Hematopoietic multipotent progenitor cell treated with erythropoietin and hydrocortisone succinate and interleukin-3 and kit ligand, for 8 days (in vitro differentiated cells): Measurements from ENCODE around the gene SLC30A4.
"Not testable (repeated sequence)": the region's sequence is repeated elsewhere in the genome, so short reads cannot be mapped to it uniquely, and the experiment has no call there.

Experiments
- DNase-seq: peaks from one replicate; pipeline ENCODE4 v3.0.0-alpha.2; 2015

SLC30A4 gene

GRCh38 chr15:45507143-45507542, 15.4 kb downstream of the SLC30A4 start:
- DNase-seq: not testable (repeated sequence)

DNA sequence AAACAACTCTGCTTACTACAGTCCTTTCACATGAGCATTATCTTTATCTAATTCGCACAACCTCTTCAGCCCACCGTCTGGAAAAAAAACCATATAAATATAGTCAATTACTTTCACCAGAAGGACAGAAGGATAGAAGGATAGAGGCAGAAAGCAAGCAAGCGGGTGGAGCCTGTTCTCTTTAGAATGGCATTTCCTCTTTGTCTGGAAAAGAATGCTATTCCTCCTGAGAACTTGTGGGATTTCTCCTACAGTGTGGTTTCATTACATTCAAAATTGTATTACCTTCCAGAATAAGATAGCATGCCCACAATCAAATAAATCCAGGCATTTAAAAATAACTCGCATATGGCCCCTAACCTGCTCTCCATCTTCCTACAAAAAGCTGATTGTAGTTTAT, 23.1 kb downstream of the SLC30A4 start:
- DNase-seq: no peak

GRCh38 chr15:45498701-45499100, 23.9 kb downstream of the SLC30A4 start:
- DNase-seq: no peak

DNA sequence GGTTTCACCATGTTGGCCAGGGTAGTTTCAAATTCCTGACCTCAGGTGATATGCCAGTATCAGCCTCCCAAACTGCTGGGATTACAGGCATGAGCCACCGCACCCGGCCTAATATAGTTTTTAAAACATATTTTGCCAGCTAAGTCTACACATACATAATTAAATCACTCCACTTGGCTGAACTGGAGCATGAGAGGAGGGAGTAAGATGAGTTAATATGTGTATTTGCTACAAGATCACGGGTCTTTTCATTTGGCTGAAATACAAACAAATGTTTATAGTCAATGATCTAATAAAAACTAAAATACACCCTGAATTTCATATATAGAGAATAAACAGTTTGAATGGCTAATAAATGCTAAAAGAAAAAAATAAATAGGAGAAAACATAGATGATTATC, 25.3 kb downstream of the SLC30A4 start:
- DNase-seq: no peak

- DNase-seq: no peak
Observed at GRCh38 chr15:45496658-45497057, 25.9 kb downstream of the SLC30A4 start.

- DNase-seq: no peak
Observed at GRCh38 chr15:45495588-45495987, 27.0 kb downstream of the SLC30A4 start.

- DNase-seq: no peak
Observed at GRCh38 chr15:45489690-45490238, 32.8 kb downstream of the SLC30A4 start.

GRCh38 chr15:45486317-45486716, 36.2 kb downstream of the SLC30A4 start:
- no peak for DNase-seq

- no peak for DNase-seq
Observed at GRCh38 chr15:45481135-45481534, 41.4 kb downstream of the SLC30A4 start.

GRCh38 chr15:45476410-45476809, 46.1 kb downstream of the SLC30A4 start:
- no peak for DNase-seq

DNA sequence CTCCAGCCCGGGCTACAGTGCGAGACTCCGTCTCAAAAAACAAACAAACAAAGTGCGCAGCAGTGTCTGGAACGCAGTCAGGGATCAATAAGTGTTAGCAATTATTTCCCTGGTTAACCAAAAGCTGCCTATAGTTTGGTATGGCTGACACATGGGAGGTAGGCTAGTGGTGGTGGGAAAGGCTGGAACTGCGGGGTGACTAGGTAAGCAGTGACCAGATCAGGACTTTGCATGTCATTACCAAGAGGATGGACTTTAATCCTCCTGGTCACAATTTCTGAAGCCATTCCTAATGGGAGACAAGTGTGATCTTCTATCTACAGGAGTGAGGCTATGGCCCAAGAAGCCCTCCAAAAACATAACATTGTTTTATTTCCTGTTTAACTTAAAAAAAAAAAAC, 47.8 kb downstream of the SLC30A4 start:
- no peak for DNase-seq

DNA sequence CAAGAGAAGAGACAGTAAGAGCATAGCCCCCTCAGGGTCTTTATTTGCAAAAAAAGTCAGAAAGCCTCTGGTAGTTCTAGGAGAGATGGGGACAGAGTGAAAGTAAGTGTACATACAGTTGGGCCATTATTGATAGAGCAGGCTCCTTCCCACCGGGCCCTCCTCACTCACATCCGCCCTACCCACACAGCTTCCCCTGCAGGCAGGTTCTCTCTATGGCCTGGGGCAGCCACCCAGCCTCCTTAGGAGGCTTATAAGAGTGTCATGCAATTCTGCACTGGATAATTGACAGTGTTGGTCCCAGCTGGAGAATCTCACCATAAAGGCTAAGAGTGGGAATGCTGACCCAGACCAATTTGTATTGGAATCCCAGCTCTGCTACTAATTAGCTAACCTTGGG, 49.5 kb downstream of the SLC30A4 start:
- no peak for DNase-seq

GRCh38 chr15:45471151-45471550, 51.4 kb downstream of the SLC30A4 start:
- no peak for DNase-seq

- DNase-seq: no peak
Observed at GRCh38 chr15:45469441-45469840, 53.1 kb downstream of the SLC30A4 start.

DNA sequence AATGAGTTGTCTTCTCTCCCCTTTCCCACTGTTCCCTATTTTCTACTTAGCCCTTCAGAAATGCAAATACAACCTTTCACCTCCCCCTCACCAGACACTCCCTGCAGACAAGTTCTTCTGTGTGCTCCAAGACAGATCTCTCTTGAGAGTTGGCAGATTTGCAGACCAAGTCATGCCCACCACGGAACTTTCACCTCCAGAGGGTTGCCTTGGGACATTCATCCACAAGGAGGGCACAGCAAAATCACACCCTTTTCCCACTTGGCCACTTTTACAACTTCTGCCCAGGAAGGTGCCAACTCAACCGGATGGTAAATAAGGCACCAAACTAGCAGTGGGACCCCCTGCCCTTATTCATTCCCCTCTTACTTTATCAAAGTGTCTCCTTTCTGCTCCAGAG, 53.5 kb downstream of the SLC30A4 start:
- no peak for DNase-seq

DNA sequence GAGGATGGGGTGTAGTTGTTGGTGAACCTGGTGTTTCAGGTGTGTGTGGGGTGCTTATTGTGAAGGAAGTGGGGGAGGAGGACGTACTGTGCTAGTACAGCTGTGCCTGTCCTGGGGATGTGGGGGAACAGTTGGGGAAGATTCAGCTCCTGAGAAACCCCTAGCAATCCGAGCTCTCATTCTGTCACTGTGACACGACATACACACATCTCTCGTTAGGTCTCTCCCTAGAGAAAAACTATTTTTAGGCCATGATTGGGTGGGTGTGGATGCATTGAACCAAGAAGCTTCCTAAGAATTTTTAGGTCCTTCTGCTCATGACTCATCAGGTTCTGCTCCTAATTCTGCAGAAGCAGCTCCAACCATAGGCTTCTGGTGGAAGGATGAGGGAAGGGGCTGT, 54.3 kb downstream of the SLC30A4 start:
- DNase-seq: no peak

DNA sequence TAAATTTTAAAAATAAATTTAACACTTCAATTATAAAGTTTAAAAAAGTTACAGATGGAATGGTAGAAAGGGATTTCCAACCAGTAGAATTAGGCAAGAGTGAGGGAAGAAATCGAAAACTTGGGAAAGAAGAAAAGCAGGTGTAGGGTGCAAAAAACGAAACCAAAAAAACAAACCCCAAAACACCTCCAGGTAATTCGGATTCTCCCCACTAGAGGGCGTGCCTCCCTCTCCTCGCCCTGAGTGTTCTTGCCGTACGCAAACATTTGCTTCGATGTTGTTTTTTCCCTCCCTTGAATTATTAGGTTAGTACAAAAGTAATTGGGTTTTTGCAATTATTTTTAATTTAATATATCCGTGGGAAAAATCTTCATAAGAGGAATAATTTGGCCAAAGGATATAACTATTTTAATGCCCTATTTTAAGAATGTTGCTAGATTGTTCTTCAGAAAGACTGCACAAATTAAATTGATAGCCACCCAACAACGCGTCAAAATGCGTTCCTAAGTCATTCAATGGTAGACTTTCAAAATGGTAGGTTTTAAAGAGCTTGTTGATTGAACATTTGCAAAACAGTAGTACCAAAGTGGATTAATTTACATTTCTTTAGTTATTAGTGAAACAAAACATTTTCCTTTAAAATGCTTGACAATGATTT, 63.7 kb downstream of the SLC30A4 start:
- peak; percentile 86 for DNase-seq

DNA sequence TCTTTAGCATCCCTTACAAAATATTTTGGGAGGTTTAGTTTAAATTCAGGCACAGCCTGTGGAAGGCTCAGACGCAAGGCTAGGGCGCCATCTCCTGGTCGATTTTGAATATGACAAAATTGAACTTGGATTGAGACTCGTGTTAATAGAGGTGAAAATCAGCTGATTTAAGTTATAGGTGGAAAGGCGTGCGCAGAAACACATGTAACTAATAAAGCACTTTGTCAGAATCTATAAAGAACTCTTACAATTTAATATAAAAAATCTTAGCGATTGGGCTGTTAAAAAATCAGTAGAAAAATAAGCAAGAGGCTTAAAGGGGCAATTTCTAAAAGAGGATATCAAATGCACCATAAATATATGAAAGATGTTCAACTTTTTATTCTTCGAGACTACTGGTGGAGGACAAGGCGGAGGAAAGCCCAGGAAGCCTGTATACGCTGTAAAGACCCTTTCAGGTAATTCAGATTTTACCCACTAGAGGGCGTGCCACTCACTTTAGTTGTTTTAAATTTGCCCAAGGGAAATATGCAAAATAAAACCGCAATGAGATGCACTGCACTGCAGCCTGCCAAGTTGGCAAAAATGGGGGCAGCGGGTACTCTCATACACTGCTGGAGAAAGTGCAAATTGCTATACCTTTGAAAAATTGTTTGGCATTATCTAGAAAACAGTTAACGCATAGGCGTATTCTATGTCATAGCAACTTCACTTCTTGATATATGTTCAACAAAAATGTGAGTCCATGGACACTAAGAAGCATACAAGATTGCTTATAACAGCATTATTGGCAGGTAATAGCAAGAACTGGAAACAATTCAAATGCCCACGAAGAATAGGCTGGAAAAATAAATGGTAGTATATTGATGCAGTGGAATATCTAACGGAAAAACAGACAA, 64.7 kb downstream of the SLC30A4 start:
- DNase-seq: peak; percentile 94

DNA sequence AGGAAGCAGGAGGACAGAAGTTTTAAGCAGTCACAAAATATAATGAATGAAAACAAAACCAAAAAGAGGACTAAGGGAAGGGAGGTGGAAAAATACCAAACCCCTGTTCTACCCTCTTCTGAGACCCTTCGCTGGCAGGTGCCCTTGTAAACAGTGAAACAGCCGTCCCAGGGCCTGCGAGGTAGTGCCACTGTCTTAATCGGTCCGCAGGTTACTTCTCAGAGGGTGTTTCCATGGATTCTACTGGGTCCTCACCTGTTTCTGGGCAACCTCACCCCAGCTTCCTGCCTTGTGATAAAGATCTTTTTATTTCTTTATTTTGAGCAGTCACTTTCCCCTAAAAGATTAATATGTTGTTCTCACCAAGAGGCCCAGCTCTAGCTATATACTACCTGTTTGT, 65.3 kb downstream of the SLC30A4 start:
- peak; percentile 2 for DNase-seq

DNA sequence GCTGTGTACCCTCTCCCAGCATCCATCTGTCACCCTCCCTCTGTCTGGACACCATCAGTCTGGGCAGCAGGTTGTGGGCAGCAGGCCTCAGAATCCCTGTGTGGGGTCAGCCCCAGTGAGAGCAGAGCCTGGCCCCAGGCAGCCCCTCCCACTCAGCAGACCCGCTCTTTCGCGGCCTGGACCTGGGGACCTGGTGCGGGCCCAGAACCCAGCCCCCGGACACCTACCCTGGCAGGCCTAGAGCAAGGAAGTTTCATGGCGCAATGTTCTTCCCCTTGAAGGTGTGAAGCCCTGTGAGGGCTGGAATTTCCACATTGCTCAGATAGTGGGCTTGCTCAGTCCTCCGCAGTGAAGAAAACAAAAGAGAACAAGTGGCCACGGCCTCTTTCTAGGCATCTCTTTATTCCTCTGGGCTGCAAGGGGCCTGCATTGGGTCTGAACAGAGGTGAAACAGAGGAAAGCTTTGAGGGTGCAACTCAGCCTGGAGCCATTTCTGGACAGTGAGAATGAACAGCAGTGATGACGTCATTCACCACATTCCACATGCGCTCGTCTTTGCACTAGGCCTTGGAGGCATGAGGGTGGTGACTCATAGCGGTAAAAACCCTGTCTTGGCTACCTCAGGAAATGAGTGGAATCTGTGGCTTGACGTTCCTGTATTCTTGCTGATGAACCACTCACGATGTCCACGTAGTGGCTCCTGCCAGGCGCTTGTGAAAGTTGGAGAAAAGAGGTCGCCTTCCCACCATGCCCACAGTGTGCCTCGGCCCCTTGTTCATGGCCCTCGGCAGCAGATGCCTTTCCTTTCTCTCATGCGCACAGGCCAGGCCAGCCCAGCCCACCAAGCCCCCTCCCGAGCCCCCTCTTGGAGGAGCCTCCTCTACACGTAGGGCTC, 66.1 kb downstream of the SLC30A4 start:
- peak; percentile 66 for DNase-seq

DNA sequence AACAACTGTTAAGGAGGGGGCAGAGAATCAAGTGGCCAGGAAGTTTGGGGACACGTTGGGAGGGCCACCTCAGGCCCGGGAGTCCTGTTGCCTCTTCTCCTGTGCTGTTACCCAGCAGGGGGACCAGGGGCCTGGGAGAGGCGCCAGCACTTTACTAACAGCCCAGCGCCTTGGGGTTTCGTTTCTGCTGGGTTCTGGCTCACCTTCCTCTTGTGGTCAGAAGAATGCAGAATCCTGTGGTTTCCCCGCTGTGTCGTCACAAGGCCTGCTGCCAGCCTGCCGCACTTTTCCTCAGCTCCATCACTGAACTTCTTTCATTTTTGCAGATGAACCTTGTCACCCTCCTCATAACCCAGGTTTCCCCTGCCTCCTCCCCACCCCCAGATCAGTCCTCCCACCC, 67.7 kb downstream of the SLC30A4 start:
- peak; percentile 22 for DNase-seq

- DNase-seq: no peak
Observed at GRCh38 chr15:45451265-45451664, 71.3 kb downstream of the SLC30A4 start.
